Esophagus squamous epithelium (tissue), 4 donors: Measurements from ENCODE around the gene COG7.

Experiments used
- CTCF ChIP-seq, 6 experiments: fragments of 450-650 bp in 4 of 6; fragments of 200-600 bp in 2 of 6; sonication (generic) in 2 of 6; IDR thresholded peaks; one replicate each; pipeline ENCODE4 v1.5.1; 2016 to 2019; ENCODE audit warnings: antibody characterized with exemption in 6 of 6, mild to moderate bottlenecking in 4 of 6, moderate library complexity in 4 of 6
- POLR2A ChIP-seq, 4 donors: fragments of 450-650 bp; IDR thresholded peaks; one replicate each; pipeline ENCODE4 v1.6.1; 2017; ENCODE audit warnings: antibody characterized with exemption in 4 of 4, mild to moderate bottlenecking in 4 of 4, moderate library complexity in 3 of 4

GRCh38 chr16:23491490-23492391, 38.8 kb upstream of the COG7 start:
- TF ChIP-seq CTCF (IDR thresholded peaks at IDR 0.05) (peak in 1 of 6 experiments; percentile 5), POLR2A (IDR thresholded peaks at IDR 0.05) (no peak)
